HG02870 (cell line): ENCODE results near the gene HDAC4.

ENCODE experiments used
- ATAC-seq: cut with Tn5 transposase; IDR thresholded peaks from one replicate; pipeline ENCODE4 v1.9.1; 2021; ENCODE audit warnings: mild to moderate bottlenecking, moderate library complexity; ENCODE audit not compliant: unreplicated experiment

Gene HDAC4

DNA sequence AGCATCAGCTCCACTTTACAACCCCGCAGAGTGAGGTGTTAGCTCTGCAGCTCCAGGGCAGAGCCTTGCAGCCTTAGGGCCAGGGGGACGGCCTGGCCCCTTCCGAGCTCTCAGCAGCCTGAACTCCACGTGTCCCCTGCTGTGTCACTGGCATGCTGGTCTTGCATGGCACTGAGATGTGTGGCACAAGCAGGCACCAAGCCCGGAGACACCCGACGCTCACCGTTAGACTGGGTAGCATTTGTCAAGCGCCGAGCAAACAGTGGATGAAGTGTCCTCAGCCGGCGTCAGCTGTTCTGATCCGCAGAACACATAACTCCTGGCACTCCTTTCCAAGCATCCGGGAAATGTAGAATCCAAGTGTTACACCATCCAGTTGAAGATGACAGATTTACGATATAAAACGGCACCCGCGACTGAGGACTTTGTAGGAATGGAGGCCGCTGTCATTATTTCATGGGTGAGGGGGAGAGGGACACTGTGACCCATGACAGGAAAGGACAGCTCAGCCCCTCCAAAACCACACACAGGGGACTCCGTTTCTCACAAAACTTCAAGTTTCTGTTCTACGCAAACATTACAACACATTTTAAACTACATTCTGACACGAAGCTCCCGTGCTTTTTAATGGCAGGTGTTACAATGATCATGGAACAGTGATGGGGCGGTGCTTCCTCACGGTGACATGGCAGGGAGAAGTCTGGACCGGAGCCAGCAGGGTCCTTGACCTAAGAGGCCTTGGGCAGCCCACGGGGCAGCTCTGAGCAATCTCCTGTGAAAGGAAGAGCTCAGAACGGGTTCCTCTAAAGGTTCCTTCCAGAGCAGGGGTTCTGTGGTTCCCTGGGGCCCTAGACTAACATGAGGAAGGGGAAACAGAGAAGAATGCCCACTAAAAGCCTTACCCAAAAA is 89.4 kb downstream of the HDAC4 start:
- ATAC-seq = no peak

DNA sequence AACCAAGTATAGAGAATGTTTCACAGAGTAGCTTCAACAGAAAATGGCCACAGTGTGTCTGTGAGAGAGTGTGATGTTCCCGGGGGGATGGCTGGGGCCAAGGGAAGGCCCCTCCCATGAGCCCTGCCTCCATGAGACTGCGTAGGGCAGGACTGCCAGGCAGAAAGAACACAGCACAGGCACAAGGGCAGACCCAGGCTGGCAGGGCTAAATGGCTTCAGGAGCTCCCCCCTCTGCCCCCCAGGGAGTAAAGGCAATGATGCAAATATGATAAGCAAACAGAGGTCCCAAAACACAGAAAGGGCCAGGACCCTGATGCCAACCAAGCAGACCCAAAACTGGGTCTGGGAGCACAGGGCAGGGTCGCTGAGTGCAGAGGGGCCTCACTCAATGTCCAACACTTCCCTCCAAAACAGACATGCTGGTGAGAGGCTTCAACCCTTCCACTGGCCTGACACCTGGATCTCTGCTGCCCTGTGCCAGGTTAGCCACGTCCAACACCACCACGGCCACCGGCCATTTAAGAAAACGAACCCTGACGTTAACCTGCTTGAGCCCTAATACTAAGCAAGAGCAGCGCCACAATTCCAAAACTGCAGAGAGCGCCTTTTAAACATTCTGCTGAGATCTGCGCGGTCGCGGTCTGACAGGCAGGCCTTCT is 90.3 kb downstream of the HDAC4 start:
- ATAC-seq = no peak

DNA sequence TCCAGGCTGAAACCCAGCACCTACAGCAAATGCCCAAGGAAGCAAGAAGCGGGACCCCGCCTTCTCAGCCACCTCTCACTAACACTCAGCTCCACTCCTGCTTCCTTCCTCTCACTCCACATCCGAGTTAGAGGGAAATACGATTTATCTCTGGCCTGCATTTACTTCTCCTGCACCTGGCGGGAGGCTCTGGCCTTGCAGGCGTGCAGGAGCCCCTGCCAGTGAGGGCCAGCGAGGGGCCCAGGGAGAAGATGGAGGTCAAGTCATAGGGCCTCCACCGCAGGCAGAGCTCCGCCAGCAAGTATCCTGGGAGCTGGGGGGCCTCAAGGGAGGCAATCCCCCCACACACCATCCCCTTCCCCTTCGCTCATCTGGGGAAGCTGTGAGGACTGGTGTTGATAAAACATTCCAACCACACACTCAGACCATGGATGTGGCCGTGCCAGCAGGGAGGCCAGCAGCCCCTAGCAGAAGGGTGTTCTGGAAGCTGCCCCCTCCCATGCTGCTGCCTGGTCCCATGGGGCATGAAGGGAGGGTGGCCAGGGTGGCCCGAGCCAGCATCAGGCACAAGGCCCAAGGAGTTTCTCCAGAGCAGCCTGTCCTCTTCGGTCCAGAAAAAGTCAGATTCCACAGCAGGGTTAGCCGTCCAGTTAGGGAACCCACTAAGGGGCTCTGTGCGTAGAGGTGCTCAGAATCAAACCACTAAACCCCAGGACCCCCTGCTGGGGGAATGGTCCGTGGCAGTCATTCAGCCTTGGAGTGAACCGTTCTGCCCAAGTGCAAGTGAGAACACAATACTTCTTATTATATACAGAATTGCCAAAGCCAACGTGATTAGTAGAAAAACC is 91.2 kb downstream of the HDAC4 start:
- ATAC-seq = no peak

DNA sequence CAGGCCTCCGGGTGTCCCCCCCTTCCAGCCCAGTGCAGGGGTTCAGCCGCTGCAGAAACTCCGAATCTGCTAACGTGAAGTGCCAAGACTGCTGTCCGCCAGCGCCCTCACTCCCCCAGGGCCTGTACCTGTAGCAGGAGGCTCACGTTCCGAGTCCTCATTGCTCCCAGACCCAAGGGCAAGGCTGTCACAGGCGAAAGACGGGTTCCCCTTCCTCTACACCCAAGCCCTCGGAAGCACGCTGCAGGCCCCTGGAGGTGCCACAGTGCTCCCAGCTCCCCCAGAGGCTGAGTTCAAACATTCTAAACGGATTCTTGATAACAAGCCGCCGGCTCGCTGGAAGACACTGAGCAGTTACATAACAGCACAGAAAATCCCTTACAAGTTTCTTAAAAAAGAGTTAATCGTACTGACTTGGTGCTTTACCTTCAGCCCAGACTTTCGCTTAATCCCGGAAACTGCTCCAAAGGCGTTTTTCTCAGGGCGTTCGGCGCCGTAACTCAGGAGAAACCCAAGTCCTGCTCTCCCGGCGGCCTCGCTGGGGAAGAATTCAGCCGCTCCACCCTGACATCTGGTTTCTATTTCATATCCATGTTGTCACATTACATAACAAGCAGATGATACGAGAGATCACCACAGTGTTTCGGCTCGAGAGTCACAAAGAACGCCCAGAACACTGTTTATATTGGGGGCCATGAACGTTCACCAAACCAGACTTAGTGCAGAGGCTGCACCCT is 92.0 kb downstream of the HDAC4 start:
- ATAC-seq = no peak

DNA sequence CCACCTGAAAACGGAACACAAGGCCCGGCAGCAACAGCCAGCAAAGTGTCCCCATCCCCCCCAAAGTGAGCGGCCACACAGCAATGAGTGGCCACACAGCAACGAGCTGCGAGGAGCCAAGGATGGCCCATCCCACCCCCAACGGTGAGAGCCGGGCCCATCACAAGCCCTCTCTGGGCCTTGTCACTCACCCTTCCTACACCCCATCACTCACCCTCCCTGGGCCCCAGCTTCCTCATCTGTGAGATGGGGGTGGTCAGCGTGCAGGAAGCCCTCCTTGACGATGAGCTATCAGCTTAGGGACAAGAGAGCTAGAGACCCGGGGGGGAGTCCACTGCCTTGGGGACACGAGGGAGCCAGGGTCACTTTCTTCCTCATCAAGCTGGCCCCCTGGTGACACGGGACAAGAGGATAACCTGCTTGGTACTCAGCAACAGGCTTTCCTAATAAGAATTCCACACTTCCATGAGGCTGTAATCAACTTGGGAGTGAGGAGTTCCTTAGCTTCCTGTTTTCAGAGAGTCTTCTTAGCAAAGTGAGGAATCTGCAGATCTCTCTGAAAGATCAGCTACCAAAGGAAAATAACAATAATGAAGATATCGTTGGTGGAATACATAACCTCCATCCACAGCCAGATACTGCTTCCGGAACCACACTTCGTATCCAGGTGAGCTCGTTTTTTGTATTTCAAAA is 92.8 kb downstream of the HDAC4 start:
- ATAC-seq = no peak

DNA sequence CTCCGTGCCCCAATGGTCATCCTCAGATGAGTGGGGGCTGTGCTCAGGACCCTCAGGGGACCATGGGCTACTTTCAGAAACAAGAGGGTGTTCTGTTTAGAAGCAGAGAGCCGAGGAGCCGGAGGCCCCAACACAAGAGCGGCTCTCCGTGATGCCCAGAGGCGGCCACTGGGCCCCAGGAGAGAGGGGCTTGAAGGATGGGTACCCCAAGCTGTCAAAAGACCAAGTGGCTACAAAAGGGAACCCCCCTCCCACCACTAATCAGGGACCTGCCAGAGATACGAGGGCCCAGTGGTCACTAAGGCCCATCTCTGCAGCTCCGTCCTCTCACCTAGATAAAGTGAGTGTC is 93.6 kb downstream of the HDAC4 start:
- no peak for ATAC-seq

DNA sequence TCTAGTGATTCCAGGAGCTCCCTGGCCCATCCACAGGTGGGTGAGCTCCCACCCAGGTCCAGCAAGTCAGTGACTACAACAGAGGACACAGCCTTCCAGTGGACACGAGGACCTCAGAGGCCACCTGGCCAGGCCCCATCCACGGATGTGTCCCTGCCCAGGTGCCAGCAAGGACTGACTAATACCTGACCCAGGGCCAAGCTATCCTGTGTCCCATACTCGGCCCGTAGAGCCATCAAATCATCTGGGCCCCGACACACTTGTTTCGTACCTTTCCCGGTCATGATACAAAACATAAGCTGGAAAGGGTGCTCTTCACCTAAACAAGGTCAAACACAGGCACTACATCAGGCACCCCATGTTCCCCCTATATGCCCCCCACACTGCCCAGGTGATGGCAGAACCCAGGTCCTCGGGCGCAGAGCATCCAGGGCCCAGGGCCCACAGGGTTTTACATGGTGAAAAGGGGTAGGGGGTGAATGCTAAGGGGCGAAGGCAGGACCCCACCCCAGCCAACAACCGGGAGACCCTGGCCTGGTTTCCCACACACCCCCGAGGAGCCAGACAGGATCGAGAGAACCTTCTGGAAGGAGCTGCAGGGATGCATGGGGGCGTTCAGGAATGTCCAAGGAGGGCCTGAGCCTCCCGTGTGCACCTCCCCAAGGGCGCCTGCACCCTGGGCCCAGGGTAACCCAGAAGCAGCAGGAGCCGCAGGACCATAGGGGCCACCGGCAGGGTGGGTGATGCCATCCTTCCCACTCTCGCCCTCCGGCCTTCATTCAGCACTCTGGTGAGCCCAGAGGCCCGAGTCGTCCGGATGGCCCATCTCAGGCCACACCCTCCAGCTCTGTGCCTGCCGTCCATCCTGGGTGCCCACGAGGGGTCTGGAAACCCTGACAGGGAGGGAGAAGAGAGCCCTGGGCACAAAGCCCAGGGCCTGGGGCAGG is 94.3 kb downstream of the HDAC4 start:
- ATAC-seq = no peak

DNA sequence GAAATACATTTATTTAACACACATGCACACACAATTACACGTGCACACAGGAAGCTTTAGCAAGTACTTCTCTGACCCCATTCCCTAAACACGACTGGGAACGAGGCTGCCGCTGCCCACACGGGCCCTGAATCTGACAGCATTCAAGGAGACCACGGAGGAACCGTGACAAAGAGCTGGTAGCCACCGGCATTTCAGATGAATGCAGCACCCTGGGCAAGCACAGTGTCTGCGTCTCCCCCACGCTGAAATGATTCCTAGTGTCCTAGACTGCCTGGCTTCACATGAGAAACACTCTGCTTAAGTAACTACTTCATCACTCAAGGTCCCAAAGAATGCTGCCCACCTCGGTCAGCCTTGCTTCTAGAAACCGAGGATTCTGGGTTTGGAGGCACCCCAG is 95.0 kb downstream of the HDAC4 start:
- no peak for ATAC-seq

DNA sequence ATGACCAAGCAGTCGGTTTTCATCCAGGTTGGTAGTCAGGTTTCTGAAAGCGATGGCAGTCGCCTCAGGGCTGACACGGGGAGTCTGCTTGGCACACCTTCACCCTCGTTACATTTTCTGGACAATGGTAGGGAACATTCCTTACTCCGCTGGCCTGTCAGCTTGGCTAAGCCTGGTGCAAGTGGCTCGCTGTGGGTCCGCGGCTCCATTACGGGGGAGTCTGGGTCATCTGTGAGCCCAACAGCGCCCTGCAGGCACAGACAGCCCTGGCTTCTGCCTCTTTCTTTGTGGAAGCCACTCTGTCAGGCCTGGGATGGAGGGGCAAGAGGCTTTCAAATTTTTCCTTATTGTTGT is 95.6 kb downstream of the HDAC4 start:
- ATAC-seq = no peak

DNA sequence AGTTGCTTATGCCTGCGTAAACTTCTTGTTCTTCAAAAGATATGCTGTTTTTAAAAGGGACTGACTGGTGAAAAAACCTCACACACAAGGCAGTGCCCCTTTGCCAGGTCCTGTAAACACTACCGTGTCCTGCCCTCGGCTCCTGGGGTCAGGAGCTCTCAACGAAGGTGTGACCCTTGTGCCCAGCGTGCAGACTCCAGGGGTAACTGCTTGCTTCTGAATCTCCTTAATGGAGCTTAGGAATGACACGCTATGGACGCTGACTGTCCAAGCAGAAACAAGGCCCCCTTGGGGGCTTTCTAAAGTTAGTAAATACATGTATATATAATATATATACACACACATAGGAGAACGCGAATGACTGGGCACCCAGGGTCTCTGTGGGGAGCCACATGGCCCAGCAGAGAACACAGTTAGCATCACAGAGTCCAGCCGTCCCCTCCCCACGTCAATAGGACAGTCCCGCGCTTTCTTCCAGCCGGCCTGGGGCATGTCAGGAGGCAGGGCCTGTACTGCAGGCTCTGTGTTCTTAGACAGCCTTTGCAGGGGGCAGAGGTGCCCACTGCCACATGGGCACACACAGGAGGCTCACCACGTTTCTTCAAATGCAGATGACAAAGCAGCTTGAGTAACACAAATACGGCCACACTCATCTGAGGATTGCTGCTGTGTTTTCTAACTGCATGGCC is 96.1 kb downstream of the HDAC4 start:
- ATAC-seq = no peak

DNA sequence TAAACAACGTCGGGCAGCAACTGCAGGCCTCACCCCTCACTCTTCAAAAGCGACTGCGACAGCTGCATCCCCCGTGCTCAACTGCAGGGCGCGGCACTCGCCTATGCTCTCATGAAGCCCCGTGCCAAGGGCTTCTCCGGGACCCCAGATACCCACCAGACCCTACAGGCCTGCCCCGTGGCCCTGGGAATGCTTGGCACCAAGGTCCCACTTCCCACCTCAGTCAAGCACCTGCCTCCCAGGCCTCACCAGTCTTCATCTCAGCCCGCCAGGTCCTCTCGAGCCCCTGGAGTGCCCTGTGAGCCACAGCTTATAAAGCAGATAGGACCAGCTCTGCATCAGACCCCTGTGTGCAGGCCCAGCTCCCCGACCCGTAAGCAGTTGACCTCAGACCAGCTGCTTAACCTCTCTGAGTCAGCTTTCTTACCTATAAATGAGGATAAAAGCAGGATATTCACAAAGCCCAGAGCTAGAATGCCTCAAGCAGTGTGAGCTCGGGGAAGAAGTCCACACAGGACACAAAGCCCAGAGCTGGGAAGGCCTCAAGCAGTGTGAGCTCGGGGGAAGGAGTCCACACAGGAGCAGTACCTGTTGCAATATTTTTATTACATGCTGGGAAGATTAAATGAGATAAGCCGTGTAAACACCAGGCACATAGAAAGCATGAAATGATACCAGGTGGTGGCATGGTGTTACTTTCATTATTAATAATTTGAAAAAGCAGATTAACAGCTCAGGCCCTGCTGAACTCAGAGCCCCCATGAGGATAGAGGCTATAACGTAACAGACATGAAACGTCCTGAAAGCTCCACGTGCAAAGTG is 96.9 kb downstream of the HDAC4 start:
- ATAC-seq = no peak

DNA sequence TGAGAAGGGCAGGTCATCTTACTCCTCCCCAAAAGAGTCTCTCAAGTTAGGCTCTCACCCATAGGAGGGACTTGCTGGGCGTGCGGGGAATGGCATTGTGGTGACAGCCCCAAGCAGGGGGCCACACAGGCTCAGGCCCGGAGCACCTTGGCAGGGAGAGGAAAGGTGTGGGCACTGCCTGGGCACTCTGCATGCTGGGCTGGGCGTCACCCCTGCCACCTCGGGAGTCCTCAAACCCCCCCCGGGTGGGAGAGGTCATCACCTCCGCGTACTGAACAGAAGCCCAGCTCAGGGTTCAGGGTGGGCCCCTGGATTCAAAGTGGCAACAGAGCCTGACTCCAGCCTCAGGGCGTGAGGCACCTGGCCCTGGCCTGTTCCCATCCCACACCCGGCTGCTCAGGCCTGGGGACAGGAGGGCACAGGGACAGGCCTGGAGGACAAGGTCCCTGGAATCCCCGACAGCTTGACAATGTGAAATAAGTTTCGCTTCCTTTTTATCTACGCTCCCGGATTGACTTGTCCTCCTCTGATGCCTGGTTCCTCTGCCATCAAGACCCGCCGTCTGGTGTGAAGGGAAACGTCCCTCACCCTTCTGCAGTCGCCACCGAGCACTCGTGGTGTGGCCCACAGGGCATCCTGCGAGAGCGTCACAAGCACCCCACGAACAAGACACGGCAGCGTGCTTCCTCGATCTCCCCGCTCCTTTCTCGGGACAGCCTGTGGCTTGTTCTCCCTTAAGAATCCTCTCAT is 97.8 kb downstream of the HDAC4 start:
- no peak for ATAC-seq

DNA sequence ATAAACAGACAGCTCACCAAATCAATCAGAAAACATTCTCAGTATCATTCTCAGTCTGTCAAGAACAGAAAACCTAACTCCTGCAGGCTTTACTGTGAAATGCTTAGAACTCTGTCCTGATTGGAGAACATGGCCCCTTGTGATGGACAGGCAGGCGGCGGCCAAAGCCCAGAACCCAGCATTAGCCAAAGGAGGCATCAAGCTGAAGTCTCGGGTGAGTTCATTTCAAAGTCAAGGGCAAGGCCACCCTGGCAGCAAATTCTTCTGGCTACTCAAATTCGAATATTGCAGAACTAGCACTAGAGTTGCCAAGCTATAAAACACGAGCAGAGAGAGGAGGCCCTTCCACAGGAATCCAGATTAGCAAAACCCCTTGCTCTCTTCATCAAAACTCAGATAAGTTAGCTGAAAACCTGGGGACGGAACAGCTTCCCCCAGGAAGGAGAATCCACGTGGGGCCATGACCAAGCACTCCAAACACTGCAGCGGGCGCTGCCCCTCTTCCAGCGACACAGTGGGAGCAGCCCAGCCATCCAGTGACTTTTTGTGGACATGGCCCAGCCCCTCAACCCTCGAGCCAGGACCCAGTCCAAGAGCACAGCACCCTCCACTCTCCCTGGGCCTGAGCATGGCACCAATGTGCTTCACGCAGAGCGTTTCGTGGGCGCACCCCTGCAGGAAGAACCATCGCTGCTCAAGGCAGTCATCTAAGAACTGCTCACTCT is 98.6 kb downstream of the HDAC4 start:
- no peak for ATAC-seq

DNA sequence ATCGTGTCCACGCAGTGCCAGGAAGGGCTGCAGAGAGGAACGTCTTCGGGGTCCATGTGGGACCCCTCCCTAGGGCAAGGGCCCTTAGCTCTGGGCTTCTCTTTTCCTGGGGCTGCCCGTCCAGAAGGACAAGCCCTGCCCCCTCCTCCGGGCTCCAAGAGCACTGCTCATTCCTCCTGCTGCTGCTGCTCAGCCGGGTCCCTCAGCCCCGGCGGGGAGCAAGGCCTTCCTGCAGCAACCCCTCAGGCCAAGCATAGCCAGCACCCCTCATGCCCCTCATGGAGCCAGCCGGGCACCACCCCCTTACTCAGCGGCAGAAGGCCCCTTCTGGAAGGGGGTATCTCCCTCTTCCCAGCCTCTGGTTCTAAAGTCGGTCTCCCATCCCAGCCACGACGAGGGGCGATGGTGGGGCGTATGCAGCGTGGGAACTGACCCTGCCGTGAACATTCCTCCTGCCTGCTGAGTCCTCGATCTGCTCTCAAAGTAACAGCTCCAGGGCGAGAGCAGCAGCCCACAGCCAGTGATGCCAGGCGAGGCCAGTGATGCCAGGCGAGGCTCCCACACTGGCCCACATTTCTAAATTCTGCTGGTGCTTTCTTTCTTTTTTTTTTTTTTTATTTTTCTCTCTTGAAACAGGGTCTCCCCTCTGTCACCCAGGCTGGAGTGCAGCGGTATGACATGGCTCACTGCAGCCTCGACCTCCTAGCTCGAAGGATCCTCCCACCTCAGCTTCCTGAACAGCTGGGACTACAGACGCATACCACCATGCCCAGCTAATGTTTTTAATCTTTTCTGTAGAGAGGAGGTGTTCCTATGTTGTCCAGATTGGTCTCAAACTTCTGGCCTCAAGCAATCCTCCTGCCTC is 99.7 kb downstream of the HDAC4 start:
- no peak for ATAC-seq

DNA sequence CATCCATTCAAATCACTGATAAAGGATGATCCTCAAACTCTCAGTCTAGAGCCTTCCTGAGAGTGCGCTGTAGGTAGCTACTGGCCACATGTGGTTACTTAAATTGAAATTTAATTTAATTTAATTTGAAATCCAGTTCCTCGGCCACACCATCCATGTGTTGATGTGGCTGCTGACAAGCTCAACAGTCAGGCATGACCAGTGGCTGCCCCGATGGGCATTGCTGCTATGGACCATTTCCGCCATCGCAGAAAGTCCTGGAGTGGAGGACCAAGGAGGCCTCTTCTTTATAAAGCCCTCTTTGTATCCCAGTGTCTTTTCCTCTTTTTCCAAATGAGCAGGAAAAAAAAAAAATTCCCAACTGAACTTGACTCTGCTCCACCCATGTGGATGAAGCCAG is 100.6 kb downstream of the HDAC4 start:
- no peak for ATAC-seq
